Spleen (tissue), 11 donors: ENCODE data around the gene COMMD9. TPM values are rescaled to one million over a fixed set of nuclear protein-coding genes. Genes with fewer than 3 reads are reported as not detected.

ENCODE experiments used
- DNase-seq: peaks from one replicate; pipeline ENCODE4 v3.0.0-alpha.2; 2020
- H3K27ac ChIP-seq, 8 donors: fragments of 200-600 bp; sonication (generic) in 7 of 8; 1 replicate in 4 of 8; 2 replicates in 4 of 8; pipeline versions ENCODE4 v1.5.0 to v1.8.0; 2016 to 2021; ENCODE audit warnings: inconsistent platforms in 4 of 8, mild to moderate bottlenecking in 4 of 8, moderate library complexity in 1 of 8
- H3K27me3 ChIP-seq, 7 donors: fragments of 200-600 bp; sonication (generic) in 6 of 7; replicated peaks in 1 of 7; 1 replicate in 4 of 7; 2 replicates in 3 of 7; pipeline versions ENCODE4 v1.5.0 to v1.8.0; 2016 to 2021; ENCODE audit warnings: inconsistent platforms in 3 of 7, mild to moderate bottlenecking in 1 of 7
- H3K36me3 ChIP-seq, 6 donors: fragments of 200-600 bp; sonication (generic) in 5 of 6; 1 replicate in 4 of 6; 2 replicates in 2 of 6; pipeline versions ENCODE4 v1.5.0 to v1.8.0; 2016 to 2021; ENCODE audit warnings: inconsistent platforms in 2 of 6
- H3K4me1 ChIP-seq, 6 donors: fragments of 200-600 bp; sonication (generic) in 5 of 6; 1 replicate in 3 of 6; 2 replicates in 3 of 6; pipeline versions ENCODE4 v1.5.0 to v1.8.0; 2016 to 2021; ENCODE audit warnings: inconsistent platforms in 3 of 6
- H3K4me3 ChIP-seq, 8 donors: fragments of 200-600 bp; sonication (generic) in 7 of 8; 1 replicate in 4 of 8; 2 replicates in 4 of 8; pipeline versions ENCODE4 v1.5.0 to v1.8.0; 2016 to 2021; ENCODE audit warnings: inconsistent platforms in 4 of 8, mild to moderate bottlenecking in 4 of 8, moderate library complexity in 2 of 8
- H3K9me3 ChIP-seq, 8 donors: fragments of 200-600 bp; sonication (generic) in 7 of 8; 1 replicate in 4 of 8; 2 replicates in 4 of 8; pipeline versions ENCODE4 v1.5.0 to v1.8.0; 2016 to 2021; ENCODE audit warnings: inconsistent platforms in 4 of 8
- CTCF ChIP-seq, 11 experiments: fragments of 200-600 bp in 7 of 11; fragments of 450-650 bp in 4 of 11; sonication (generic) in 4 of 11; IDR thresholded peaks in 8 of 11; conservative IDR thresholded peaks in 3 of 11; 1 replicate in 7 of 11; 2 replicates in 4 of 11; pipeline versions ENCODE4 v1.4.0 to v1.8.0; 2016 to 2021; ENCODE audit warnings: antibody characterized with exemption in 11 of 11, inconsistent platforms in 4 of 11, mild to moderate bottlenecking in 1 of 11
- POLR2A ChIP-seq, 3 donors: fragments of 450-650 bp; IDR thresholded peaks; one replicate each; pipeline ENCODE4 v1.5.1; 2017; ENCODE audit warnings: antibody characterized with exemption in 3 of 3, mild to moderate bottlenecking in 1 of 3
- POLR2AphosphoS5 ChIP-seq, 3 donors: sonication (generic); formaldehyde crosslinking; IDR thresholded peaks; one replicate each; pipeline ENCODE4 v1.5.1; 2017; ENCODE audit warnings: antibody characterized with exemption in 3 of 3
- WGBS, 5 donors: extraction: QIAGEN DNeasy Blood & Tissue Kit in 3 of 5; methylation state at CpG; one replicate each; pipeline versions ENCODE4 v1.1.5 to v1.1.7; 2013 to 2018; 5-methylcytosine and 5-hydroxymethylcytosine counted together
- intact Hi-C: fragments of 100-400 bp; cut with DNase I; formaldehyde crosslinking; loops from one replicate; pipeline ENCODE4 v1.15.0; 2023; ENCODE audit warnings: low total_unique reads
- polyA plus RNA-seq, 3 donors: library from polyadenylated mRNA; stranded (reverse); fragments of 200-250 nt; gene quantifications; one replicate each; pipeline ENCODE4 v1.2.1, GENCODE V29; 2013
- total RNA-seq, 7 donors: library from RNA; depleted of rRNA in 3 of 7; stranded (reverse); fragments of >200 nt in 3 of 7; fragmentation: NEBNext Ultra II Directional in 4 of 7; extraction: Animal tissue kit (Norgen Biotek cat#: 25700) in 4 of 7; gene quantifications; one replicate each; pipeline versions ENCODE4 v1.1.0 to v1.2.1, GENCODE V29; 2016 to 2021
- donor health status: healthy with polysubstance abuse.
- donor health status: DM: no; HTN: no; CAD: no; lungs with moderate emphysema.
- donor health status: DM: no; HTN: no; CAD: no.
- donor health status: Bipolar disorder and iron deficiency.
- donor health status: healthy.
- donor health status: DM: no; HTN: no; CAD: no.
- donor health status: DM: yes; HTN: yes; CAD: no.

The COMMD9 gene
- total and polyA plus RNA-seq, 10 donors, result 27.3 to 63.5 (median 50.7) TPM

DNA sequence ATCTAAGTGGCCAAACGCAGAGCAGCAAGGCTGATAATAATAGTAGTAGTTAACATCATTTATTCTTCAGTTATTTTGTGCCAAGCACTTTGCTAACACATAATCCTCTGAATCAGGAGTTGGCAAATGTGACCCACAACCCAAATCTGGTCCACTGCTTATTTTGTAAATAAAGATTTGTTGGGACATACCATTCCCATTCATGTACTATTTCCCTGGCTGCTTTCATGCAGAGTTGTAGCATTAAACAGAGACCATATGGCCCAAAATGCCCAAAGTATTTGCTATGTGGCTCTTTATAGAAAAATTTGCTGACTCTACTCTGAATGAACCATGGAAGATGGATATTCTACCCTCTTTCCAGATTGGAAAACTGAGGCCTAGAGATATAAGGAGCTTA, 50.3 kb downstream of the COMMD9 start:
- intact Hi-C loops, result no loop called here
- H3K4me3 ChIP-seq, result no peak overlapping the region
- no peak for TF ChIP-seq POLR2AphosphoS5 (IDR thresholded peaks at IDR 0.05)
- TF ChIP-seq POLR2A (IDR thresholded peaks at IDR 0.05), result no peak
- TF ChIP-seq CTCF (IDR thresholded peaks at IDR 0.05 in 8 of 11, conservative IDR thresholded peaks at IDR 0.05 in 3 of 11), result no peak

DNA sequence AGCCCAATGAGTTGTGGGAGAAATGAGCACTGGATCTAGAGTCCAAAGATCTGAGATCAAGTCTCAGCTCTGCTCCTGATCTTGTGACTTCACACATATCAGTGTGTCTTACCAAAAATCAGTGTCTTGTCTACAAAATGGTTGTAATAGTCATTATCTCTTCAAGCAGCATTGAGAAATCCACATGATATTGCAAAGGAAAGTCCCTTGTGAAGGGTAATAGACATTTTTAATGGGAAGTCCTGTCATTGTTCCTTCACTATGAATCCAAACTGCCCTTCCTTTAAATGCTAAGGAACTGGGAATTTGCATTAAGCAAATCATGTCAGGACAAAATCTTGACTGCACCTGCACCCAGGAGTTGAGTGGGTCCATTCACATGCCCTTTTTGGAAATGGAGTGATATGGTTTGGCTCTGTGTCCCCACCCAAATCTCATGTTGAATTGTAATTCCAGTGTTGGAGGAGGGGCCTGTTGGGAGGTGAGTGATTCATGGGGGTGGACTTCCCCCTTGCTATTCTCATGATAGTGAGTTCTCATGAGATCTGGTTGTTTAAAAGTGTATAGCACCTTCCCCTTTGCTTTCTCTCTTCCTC, 51.1 kb downstream of the COMMD9 start:
- no peak for DNase-seq
- Histone ChIP-seq H3K27me3 (no peaks in the 10 kb centered on the region), H3K4me3 (no peak overlapping the region), H3K9me3 (no peaks in the 10 kb centered on the region), H3K36me3 (no peaks in the 10 kb centered on the region), H3K27ac (no peak overlapping the region), H3K4me1 (no peaks in the 10 kb centered on the region)
- no peak for TF ChIP-seq POLR2A (IDR thresholded peaks at IDR 0.05)
- no peak for TF ChIP-seq POLR2AphosphoS5 (IDR thresholded peaks at IDR 0.05)
- no peak for TF ChIP-seq CTCF (IDR thresholded peaks at IDR 0.05 in 8 of 11, conservative IDR thresholded peaks at IDR 0.05 in 3 of 11)
- intact Hi-C loops, result no loop called here

More for the DNA sequence above, 50.3 kb downstream of the COMMD9 start:
- no peak for DNase-seq
- 77 to 87% (median 84%) methylated on average over 1 of the region's 1 CpG for WGBS, 5 donors
- Histone ChIP-seq H3K4me1 (no peaks in the 10 kb centered on the region), H3K9me3 (no peaks in the 10 kb centered on the region), H3K36me3 (no peaks in the 10 kb centered on the region), H3K27ac (no peak overlapping the region), H3K27me3 (no peaks in the 10 kb centered on the region)

- no peaks in the 10 kb centered on the region for H3K4me1 ChIP-seq
- H3K27me3 ChIP-seq, result no peaks in the 10 kb centered on the region
- H3K9me3 ChIP-seq, result no peaks in the 10 kb centered on the region
- no peaks in the 10 kb centered on the region for H3K36me3 ChIP-seq
- intact Hi-C loops, result no loop called here
- H3K4me3 ChIP-seq, result no peak overlapping the region
- TF ChIP-seq POLR2AphosphoS5 (IDR thresholded peaks at IDR 0.05), result no peak
- no peak for TF ChIP-seq POLR2A (IDR thresholded peaks at IDR 0.05)
- TF ChIP-seq CTCF (IDR thresholded peaks at IDR 0.05 in 8 of 11, conservative IDR thresholded peaks at IDR 0.05 in 3 of 11), result no peak
- DNase-seq, result no peak
- no peak overlapping the region for H3K27ac ChIP-seq
These were observed 51.8 kb downstream of the COMMD9 start for GRCh38 chr11:36237391-36237790.

DNA sequence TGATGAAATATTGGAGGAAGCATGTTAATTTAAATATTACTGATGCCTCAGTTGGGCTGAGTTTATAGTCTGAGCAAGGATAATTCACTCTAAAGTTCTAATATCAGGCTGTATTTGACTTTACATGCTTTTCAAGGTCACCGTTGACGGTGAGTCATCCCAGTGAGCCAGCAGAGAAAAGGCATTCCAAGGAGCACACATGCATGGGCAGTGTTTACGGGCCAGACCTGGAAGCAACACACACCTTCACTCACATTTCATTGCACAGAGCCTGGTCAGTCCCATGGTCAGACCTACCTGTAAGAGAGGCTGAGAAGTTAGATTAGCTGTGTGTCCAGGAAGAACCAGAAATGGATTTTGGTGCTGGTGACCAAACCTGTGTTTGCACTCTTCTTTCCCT, 53.5 kb downstream of the COMMD9 start:
- no peak overlapping the region for H3K4me3 ChIP-seq
- no peaks in the 10 kb centered on the region for H3K9me3 ChIP-seq
- no peak for DNase-seq
- 81 to 97% (median 93%) methylated on average over 3 of the region's 3 CpGs for WGBS, 5 donors
- peaks cover 0 to 3% (median 0%) of the 10 kb centered on the region in 6 donors for H3K4me1 ChIP-seq
- intact Hi-C loops, result no loop called here
- no peaks in the 10 kb centered on the region for H3K27me3 ChIP-seq
- H3K36me3 ChIP-seq, result no peaks in the 10 kb centered on the region
- TF ChIP-seq POLR2AphosphoS5 (IDR thresholded peaks at IDR 0.05) (no peak), CTCF (IDR thresholded peaks at IDR 0.05 in 8 of 11, conservative IDR thresholded peaks at IDR 0.05 in 3 of 11) (no peak), POLR2A (IDR thresholded peaks at IDR 0.05) (no peak)
- H3K27ac ChIP-seq, result no peak overlapping the region
